K562 (cell line): ENCODE measurements around the gene BEST2.

Experiments used
- BACH1 ChIP-seq: fragments of 200-800 bp; sonication (Bioruptor generic); IDR thresholded peaks from 2 replicates; pipeline ENCODE4 v1.6.1; 2016; ENCODE audit warnings: missing genetic modification characterization, missing compliant biosample characterization
- FOSL1 ChIP-seq: fragments of 200-800 bp; sonication (Bioruptor generic); conservative IDR thresholded peaks from 2 replicates; pipeline ENCODE4 v1.6.1; 2016; ENCODE audit warnings: missing genetic modification characterization, missing compliant biosample characterization
- FOXJ2 ChIP-seq: fragments of 200-800 bp; sonication (Bioruptor generic); IDR thresholded peaks from 2 replicates; pipeline ENCODE4 v1.6.1; 2016; ENCODE audit warnings: missing genetic modification characterization, missing compliant biosample characterization
- HDAC6 ChIP-seq: IDR thresholded peaks from 2 replicates; pipeline ENCODE4 v1.6.1; 2012; ENCODE audit warnings: low read depth, mild to moderate bottlenecking, control low read depth, inconsistent platforms, low read length, moderate library complexity
- HMG20A ChIP-seq: fragments of 450-650 bp; formaldehyde crosslinking; conservative IDR thresholded peaks from 2 replicates; pipeline ENCODE4 v1.4.0; 2020; ENCODE audit warnings: mild to moderate bottlenecking, mixed read lengths
- HNRNPUL1 ChIP-seq: fragments of 200-400 bp; formaldehyde crosslinking; IDR thresholded peaks from 2 replicates; pipeline ENCODE4 v1.6.1; 2017; ENCODE audit warnings: low read length
- PHF8 ChIP-seq: fragments of 200-600 bp; sonication (generic); IDR thresholded peaks from 2 replicates; pipeline ENCODE4 v1.6.1; 2012; ENCODE audit warnings: mixed run types, mild to moderate bottlenecking, inconsistent platforms, low read length, moderate library complexity, borderline replicate concordance
- POLR2A ChIP-seq: fragments of 450-650 bp; conservative IDR thresholded peaks from 2 replicates; pipeline ENCODE4 v1.6.1; 2016
- SIN3A ChIP-seq, 2 experiments: fragments of 150-350 bp in 1 of 2; IDR thresholded peaks; 2 replicates each; pipeline ENCODE4 v1.6.1; 2011 to 2016; ENCODE audit warnings: borderline replicate concordance in 2 of 2, low read depth in 2 of 2, low read length in 2 of 2, mild to moderate bottlenecking in 2 of 2, moderate library complexity in 2 of 2; ENCODE audit not compliant: control insufficient read depth in 1 of 2
- ZC3H8 ChIP-seq: fragments of 450-650 bp; IDR thresholded peaks from 2 replicates; pipeline ENCODE4 v1.6.1; 2017
- TF ChIP-seq, protein P1 (sequence below), 3 experiments: IDR thresholded peaks in 2 of 3; conservative IDR thresholded peaks in 1 of 3; 2 replicates each; pipeline ENCODE4 v1.5.1; 2011 to 2012; ENCODE audit warnings: low read length in 3 of 3, mild to moderate bottlenecking in 3 of 3, control low read depth in 2 of 3, improper control_type of control experiment in 1 of 3, inconsistent platforms in 1 of 3, low read depth in 1 of 3, mixed read lengths in 1 of 3, moderate library complexity in 1 of 3; ENCODE audit not compliant: insufficient read depth in 2 of 3
- TF ChIP-seq, protein P2 (sequence below), 2 experiments: IDR thresholded peaks; 2 replicates each; pipeline ENCODE4 v1.6.1; 2012; ENCODE audit warnings: improper control_type of control experiment in 2 of 2, low read depth in 2 of 2, low read length in 2 of 2, borderline replicate concordance in 1 of 2
- TF ChIP-seq, protein P3 (sequence below): fragments of 450-650 bp; formaldehyde crosslinking; IDR thresholded peaks from 2 replicates; pipeline ENCODE4 v1.4.0; 2020; ENCODE audit warnings: mild to moderate bottlenecking, moderate library complexity
- TF ChIP-seq, protein P4 (sequence below): sonication (generic); formaldehyde crosslinking; IDR thresholded peaks from 2 replicates; pipeline ENCODE4 v1.9.0; 2022; ENCODE audit warnings: mild to moderate bottlenecking, missing genetic modification reagents

DNA sequence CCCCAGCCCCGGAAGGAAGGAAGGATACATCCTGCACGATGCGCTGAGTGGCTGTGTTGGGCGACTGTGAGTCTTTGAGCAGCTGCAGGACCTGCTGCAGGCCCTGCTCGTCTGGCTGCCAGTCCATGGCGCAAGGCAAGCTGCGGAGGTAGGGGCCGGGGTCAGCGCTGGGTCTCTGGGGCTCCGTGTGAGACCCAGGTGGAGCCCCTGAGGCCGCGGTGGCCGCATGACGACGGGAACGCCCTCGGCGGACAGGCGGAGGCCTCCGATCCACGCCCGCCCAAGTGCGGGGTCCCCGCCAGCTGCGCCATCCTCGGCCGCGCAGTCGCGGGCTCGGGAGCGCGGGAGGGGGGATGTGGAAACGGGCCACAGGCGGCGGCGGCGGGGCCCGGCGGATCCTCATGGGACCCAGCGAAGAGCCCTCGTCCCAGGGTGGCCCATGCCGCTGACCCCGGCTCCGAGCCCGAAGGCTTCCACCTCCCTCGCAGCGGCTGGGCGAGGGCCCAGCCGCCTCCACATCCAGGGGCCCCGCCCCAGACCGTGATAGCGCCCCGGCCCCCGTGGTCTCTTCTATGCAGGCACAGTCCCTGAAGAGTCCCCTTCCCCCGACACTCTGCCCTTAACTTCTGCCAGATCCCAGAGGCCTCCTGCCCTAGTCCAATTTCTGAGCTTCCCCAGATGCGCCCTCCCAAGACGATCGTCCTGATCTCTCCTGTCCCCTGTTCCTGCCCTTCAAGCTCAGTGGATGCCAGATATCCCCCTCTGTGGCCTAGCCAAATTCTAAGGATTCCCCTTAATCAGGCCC is 30.5 kb upstream of the BEST2 start:
- TF ChIP-seq, protein P1, sequence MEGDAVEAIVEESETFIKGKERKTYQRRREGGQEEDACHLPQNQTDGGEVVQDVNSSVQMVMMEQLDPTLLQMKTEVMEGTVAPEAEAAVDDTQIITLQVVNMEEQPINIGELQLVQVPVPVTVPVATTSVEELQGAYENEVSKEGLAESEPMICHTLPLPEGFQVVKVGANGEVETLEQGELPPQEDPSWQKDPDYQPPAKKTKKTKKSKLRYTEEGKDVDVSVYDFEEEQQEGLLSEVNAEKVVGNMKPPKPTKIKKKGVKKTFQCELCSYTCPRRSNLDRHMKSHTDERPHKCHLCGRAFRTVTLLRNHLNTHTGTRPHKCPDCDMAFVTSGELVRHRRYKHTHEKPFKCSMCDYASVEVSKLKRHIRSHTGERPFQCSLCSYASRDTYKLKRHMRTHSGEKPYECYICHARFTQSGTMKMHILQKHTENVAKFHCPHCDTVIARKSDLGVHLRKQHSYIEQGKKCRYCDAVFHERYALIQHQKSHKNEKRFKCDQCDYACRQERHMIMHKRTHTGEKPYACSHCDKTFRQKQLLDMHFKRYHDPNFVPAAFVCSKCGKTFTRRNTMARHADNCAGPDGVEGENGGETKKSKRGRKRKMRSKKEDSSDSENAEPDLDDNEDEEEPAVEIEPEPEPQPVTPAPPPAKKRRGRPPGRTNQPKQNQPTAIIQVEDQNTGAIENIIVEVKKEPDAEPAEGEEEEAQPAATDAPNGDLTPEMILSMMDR (IDR thresholded peaks at IDR 0.05 in 2 of 3, conservative IDR thresholded peaks at IDR 0.05 in 1 of 3; ENCODE audit: insufficient read depth in 2 of 3, low read depth in 1 of 3, low read length in 3 of 3): no peak
- TF ChIP-seq, protein P2, sequence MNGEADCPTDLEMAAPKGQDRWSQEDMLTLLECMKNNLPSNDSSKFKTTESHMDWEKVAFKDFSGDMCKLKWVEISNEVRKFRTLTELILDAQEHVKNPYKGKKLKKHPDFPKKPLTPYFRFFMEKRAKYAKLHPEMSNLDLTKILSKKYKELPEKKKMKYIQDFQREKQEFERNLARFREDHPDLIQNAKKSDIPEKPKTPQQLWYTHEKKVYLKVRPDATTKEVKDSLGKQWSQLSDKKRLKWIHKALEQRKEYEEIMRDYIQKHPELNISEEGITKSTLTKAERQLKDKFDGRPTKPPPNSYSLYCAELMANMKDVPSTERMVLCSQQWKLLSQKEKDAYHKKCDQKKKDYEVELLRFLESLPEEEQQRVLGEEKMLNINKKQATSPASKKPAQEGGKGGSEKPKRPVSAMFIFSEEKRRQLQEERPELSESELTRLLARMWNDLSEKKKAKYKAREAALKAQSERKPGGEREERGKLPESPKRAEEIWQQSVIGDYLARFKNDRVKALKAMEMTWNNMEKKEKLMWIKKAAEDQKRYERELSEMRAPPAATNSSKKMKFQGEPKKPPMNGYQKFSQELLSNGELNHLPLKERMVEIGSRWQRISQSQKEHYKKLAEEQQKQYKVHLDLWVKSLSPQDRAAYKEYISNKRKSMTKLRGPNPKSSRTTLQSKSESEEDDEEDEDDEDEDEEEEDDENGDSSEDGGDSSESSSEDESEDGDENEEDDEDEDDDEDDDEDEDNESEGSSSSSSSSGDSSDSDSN (IDR thresholded peaks at IDR 0.05; ENCODE audit: borderline replicate concordance in 1 of 2, low read depth in 2 of 2, low read length in 2 of 2): peak in 1 of 2 experiments; percentile 21; a peak in 1 of 4 replicates
- TF ChIP-seq PHF8 (no peak), HMG20A (CRISPR knock-in tag) (no peak), SIN3A (IDR thresholded peaks at IDR 0.05; ENCODE audit: borderline replicate concordance in 2 of 2, control insufficient read depth in 1 of 2, low read depth in 2 of 2, low read length in 2 of 2) (peak in 1 of 2 experiments; percentile 33; a peak in 1 of 4 replicates), HNRNPUL1 (no peak), HDAC6 (no peak), FOXJ2 (tag) (no peak), FOSL1 (tag) (no peak), BACH1 (no peak), ZC3H8 (no peak), POLR2A (no peak)
- TF ChIP-seq, protein P3, sequence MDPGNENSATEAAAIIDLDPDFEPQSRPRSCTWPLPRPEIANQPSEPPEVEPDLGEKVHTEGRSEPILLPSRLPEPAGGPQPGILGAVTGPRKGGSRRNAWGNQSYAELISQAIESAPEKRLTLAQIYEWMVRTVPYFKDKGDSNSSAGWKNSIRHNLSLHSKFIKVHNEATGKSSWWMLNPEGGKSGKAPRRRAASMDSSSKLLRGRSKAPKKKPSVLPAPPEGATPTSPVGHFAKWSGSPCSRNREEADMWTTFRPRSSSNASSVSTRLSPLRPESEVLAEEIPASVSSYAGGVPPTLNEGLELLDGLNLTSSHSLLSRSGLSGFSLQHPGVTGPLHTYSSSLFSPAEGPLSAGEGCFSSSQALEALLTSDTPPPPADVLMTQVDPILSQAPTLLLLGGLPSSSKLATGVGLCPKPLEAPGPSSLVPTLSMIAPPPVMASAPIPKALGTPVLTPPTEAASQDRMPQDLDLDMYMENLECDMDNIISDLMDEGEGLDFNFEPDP (CRISPR knock-in tag): no peak
- TF ChIP-seq, protein P4, sequence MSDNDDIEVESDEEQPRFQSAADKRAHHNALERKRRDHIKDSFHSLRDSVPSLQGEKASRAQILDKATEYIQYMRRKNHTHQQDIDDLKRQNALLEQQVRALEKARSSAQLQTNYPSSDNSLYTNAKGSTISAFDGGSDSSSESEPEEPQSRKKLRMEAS (CRISPR knock-in tag): no peak
